Chondrocyte (in vitro differentiated cells): ENCODE results near the gene RIOK2. TPM values are rescaled to one million over a fixed set of nuclear protein-coding genes. Genes with fewer than 3 reads are reported as not detected.
"Not testable (repeated sequence)": the region's sequence is repeated elsewhere in the genome, so short reads cannot be mapped to it uniquely, and the experiment has no call there.

Experiments
- DNase-seq: peaks from one replicate; pipeline ENCODE4 v3.0.0; 2021; ENCODE audit warnings: mixed read lengths, low spot score
- H3K27ac Mint-ChIP-seq: one replicate; pipeline ENCODE4 v1.8.0; 2021; ENCODE audit warnings: mild to moderate bottlenecking, moderate library complexity, mixed read lengths; ENCODE audit not compliant: unreplicated experiment
- H3K27me3 Mint-ChIP-seq: 2 replicates; pipeline ENCODE4 v1.8.0; 2021; ENCODE audit warnings: low read depth, mixed read lengths
- H3K36me3 Mint-ChIP-seq: 2 replicates; pipeline ENCODE4 v1.8.0; 2021; ENCODE audit warnings: low read depth, mixed read lengths
- H3K4me1 Mint-ChIP-seq: 2 replicates; pipeline ENCODE4 v1.8.0; 2021; ENCODE audit warnings: low read depth, mild to moderate bottlenecking, mixed read lengths
- H3K4me3 Mint-ChIP-seq: one replicate; pipeline ENCODE4 v1.8.0; 2021; ENCODE audit warnings: mild to moderate bottlenecking, moderate library complexity, mixed read lengths; ENCODE audit not compliant: unreplicated experiment
- H3K9me3 Mint-ChIP-seq: 2 replicates; pipeline ENCODE4 v1.8.0; 2021; ENCODE audit warnings: low read depth, mixed read lengths
- CTCF ChIP-seq: fragments of 200-600 bp; sonication (generic); IDR thresholded peaks from 2 replicates; pipeline ENCODE4 v1.5.0; 2021; ENCODE audit warnings: antibody characterized with exemption, mild to moderate bottlenecking, moderate library complexity
- total RNA-seq: library from RNA; stranded (reverse); gene quantifications from 3 replicates; pipeline ENCODE4 v1.2.1, GENCODE V29; 2021

Gene RIOK2
- total RNA-seq, 1 donor from 2014 or later: 29.6 TPM

GRCh38 chr5:97182571-97183099 lies 412 bp downstream of the RIOK2 start:
- H3K27ac Mint-ChIP-seq: peak overlapping the region; percentile 99
- no peak for DNase-seq
- peaks cover 35% of the 10 kb centered on the region for H3K4me1 Mint-ChIP-seq
- TF ChIP-seq CTCF: no peak
- H3K4me3 Mint-ChIP-seq: peak overlapping the region; percentile 93
- H3K27me3 Mint-ChIP-seq: no peaks in the 10 kb centered on the region
- H3K9me3 Mint-ChIP-seq: peaks cover 4% of the 10 kb centered on the region
- H3K36me3 Mint-ChIP-seq: peaks cover 14% of the 10 kb centered on the region

GRCh38 chr5:97181856-97182545 lies 1.0 kb downstream of the RIOK2 start:
- no peak for TF ChIP-seq CTCF
- Mint-ChIP-seq H3K9me3 (peaks cover 4% of the 10 kb centered on the region), H3K27ac (peak overlapping the region; percentile 99), H3K4me3 (peak overlapping the region; percentile 93), H3K4me1 (peaks cover 35% of the 10 kb centered on the region), H3K36me3 (peaks cover 14% of the 10 kb centered on the region), H3K27me3 (no peaks in the 10 kb centered on the region)
- no peak for DNase-seq

GRCh38 chr5:97179457-97179856 lies 3.6 kb downstream of the RIOK2 start:
- not testable (repeated sequence) for H3K4me3 Mint-ChIP-seq

GRCh38 chr5:97172227-97172626 lies 10.8 kb downstream of the RIOK2 start:
- no peak for TF ChIP-seq CTCF
- Mint-ChIP-seq H3K27ac (no peak overlapping the region), H3K4me1 (no peaks in the 10 kb centered on the region), H3K36me3 (peaks cover 44% of the 10 kb centered on the region), H3K4me3 (no peak overlapping the region), H3K9me3 (no peaks in the 10 kb centered on the region), H3K27me3 (no peaks in the 10 kb centered on the region)
- no peak for DNase-seq

More at GRCh38 chr5:97179457-97179856, 3.6 kb downstream of the RIOK2 start:
- not testable (repeated sequence) for H3K9me3 Mint-ChIP-seq, H3K27ac Mint-ChIP-seq, H3K27me3 Mint-ChIP-seq, DNase-seq
- Mint-ChIP-seq H3K4me1 (peaks cover 30% of the 10 kb centered on the region), H3K36me3 (peaks cover 29% of the 10 kb centered on the region)

- Mint-ChIP-seq H3K36me3 (peaks cover 42% of the 10 kb centered on the region), H3K27me3 (no peaks in the 10 kb centered on the region), H3K4me3 (no peak overlapping the region), H3K4me1 (no peaks in the 10 kb centered on the region), H3K27ac (no peak overlapping the region), H3K9me3 (no peaks in the 10 kb centered on the region)
- TF ChIP-seq CTCF: no peak
- no peak for DNase-seq
These were observed 11.3 kb downstream of the RIOK2 start for GRCh38 chr5:97171703-97172102.

GRCh38 chr5:97167435-97167834 lies 15.6 kb downstream of the RIOK2 start:
- no peak for DNase-seq
- Mint-ChIP-seq H3K9me3 (no peaks in the 10 kb centered on the region), H3K36me3 (peaks cover 30% of the 10 kb centered on the region), H3K27me3 (no peaks in the 10 kb centered on the region), H3K4me1 (peaks cover 6% of the 10 kb centered on the region), H3K4me3 (no peak overlapping the region), H3K27ac (peak overlapping the region; percentile 3)
- no peak for TF ChIP-seq CTCF
